Neural progenitor cell (in vitro differentiated cells): ENCODE data around the gene KPNB1.

Experiments
- EZH2phosphoT487 ChIP-seq: fragments of 200-600 bp; sonication (generic); IDR thresholded peaks from 2 replicates; pipeline ENCODE4 v1.6.1; 2017; ENCODE audit warnings: antibody characterized with exemption
- TF ChIP-seq, protein P1 (sequence below): fragments of 200-600 bp; sonication (generic); IDR thresholded peaks from 2 replicates; pipeline ENCODE4 v1.5.1; 2017; ENCODE audit warnings: antibody characterized with exemption, mild to moderate bottlenecking

DNA sequence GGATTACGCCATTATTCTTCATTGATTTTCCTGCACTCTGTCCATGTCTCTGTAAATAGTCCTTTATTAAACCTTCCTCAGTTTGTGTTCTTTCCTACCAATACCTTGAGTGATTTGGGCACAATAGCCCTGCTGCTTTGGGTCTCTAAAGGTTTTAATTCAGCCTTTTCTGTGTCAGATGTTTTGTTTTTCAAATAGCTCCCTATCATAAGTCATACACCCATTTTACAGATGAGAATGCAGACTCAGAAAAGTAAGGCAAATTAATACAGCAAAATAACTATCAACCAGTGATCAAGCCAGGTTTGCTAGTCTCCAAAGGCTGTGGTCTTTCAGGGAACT lies 25.0 kb upstream of the KPNB1 start:
- TF ChIP-seq, protein P1, sequence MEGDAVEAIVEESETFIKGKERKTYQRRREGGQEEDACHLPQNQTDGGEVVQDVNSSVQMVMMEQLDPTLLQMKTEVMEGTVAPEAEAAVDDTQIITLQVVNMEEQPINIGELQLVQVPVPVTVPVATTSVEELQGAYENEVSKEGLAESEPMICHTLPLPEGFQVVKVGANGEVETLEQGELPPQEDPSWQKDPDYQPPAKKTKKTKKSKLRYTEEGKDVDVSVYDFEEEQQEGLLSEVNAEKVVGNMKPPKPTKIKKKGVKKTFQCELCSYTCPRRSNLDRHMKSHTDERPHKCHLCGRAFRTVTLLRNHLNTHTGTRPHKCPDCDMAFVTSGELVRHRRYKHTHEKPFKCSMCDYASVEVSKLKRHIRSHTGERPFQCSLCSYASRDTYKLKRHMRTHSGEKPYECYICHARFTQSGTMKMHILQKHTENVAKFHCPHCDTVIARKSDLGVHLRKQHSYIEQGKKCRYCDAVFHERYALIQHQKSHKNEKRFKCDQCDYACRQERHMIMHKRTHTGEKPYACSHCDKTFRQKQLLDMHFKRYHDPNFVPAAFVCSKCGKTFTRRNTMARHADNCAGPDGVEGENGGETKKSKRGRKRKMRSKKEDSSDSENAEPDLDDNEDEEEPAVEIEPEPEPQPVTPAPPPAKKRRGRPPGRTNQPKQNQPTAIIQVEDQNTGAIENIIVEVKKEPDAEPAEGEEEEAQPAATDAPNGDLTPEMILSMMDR, result no peak
- TF ChIP-seq EZH2phosphoT487, result no peak
